ENCODE measurements around the gene FAM120AOS.

The FAM120AOS gene

GRCh38 chr9:93436655-93437407, 16.6 kb downstream of the FAM120AOS start:
- DNase-seq, result no peak

GRCh38 chr9:93436218-93436617, 17.2 kb downstream of the FAM120AOS start:
- DNase-seq, result no peak

DNA sequence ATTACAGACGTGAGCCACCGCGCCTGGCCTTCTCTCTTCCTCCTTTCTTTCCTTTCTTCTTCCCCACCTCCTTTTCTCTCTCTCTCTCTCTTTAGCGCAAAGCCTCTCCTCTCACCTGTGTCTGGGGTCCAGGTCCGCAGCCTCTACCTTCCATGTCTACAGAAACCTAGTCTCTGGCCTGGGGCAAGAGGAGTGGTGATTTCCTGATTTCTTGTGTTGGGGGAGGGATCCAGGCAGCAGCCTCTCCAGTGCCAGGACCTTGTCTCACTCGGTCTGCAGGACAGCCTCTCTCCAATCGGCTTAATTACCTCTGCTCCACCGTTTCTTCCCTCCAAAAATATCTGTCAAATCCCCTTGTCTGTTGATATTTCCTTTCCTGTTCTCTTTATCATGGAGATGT, 18.0 kb downstream of the FAM120AOS start:
- no peak for DNase-seq

DNA sequence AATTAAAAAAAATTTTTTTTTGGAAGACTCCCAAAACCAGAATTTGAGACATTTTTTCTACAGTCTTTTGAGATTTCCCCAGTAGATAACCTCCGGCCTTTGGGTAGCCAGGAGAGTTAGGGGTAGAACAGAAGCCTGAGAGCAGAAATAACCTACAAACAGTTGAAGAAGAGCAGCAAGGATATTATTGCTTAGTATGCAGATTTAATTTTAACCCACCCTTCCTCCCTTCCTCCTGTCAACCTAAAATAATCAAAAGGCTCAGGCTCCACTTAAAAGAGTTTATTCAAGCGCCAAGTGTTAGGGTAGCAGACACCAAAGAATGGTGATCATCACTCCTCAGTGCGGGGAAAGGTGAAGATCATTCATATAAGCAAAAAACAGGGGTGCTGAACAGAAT, 19.3 kb downstream of the FAM120AOS start:
- no peak for DNase-seq

GRCh38 chr9:93432964-93433363, 20.4 kb downstream of the FAM120AOS start:
- DNase-seq, result no peak

- DNase-seq, result no peak
Measured at GRCh38 chr9:93431539-93432105, 21.8 kb downstream of the FAM120AOS start.

DNA sequence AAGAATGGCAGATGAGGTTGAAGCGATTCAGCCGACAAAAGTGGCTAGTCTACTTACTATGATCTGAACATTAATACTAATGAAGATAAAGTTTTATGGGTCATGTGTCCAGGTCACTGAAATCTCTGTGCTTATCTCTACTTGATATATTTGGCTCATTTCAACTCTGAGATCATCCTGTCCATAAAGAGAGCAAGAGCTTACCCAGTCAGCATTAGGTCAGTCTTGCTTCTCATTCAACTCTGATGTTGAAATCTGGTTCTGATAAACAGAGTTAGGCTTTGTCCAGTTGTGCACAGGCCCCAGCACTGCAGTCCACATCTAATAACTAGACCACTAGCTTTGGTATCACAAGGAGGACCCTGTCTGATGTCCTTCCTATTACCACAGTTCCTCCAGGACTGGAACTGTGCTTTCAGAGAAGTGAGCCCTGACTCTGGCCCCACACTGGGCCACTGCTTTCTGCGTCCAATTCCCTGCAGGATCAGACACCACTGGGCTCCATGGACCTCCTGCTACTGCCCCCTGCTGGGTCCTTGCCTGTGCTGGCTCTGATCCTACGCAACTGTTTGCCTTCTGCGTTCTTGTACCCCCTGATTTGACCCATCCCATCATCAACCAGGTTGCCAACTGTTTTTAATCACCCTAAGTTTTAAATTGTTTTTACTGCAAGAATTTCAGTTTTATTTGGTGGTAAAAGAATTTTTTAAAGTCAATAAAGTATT, 25.6 kb downstream of the FAM120AOS start:
- DNase-seq, result no peak

- DNase-seq, result no peak
Measured at GRCh38 chr9:93422977-93423616, 30.3 kb downstream of the FAM120AOS start.

DNA sequence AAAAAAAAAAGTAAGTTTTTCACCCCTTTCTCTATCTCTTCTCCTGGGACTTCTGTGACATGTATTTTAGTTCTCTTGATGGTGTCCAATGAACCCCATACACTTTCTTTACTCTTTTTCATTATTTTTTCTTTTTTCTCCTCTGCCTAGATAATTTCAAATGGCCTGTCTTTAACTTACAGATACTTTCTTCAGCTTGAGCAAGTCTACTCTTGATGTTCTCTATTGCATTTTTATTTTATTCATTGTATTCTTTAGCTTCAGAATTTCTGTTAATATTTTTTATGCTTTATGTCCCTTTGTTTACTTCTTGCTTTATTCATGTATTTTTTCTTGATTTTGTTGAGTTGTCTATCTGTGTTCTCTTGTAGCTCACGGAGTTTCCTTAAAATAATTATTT, 34.4 kb downstream of the FAM120AOS start:
- DNase-seq, result no peak

DNA sequence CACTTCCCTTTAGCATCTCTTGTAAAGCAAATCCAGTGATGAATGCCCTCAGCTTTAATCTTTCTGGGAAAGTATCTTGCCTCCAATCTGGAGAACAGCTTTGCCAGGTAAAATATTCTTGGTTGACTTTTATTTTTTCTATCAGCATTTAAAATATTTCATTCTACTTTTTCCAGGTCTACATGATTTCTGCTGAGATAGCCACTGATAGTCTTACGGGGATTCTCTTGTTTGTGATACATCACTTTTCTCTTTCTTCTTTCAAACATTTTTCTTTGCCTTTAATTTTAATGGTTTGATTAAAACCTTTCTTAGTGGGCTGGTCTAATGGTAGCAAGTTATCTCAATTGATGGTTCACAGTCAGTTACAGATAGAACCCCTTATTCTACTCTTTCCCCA, 35.8 kb downstream of the FAM120AOS start:
- no peak for DNase-seq

GRCh38 chr9:93416530-93417235, 36.7 kb downstream of the FAM120AOS start:
- no peak for DNase-seq

DNA sequence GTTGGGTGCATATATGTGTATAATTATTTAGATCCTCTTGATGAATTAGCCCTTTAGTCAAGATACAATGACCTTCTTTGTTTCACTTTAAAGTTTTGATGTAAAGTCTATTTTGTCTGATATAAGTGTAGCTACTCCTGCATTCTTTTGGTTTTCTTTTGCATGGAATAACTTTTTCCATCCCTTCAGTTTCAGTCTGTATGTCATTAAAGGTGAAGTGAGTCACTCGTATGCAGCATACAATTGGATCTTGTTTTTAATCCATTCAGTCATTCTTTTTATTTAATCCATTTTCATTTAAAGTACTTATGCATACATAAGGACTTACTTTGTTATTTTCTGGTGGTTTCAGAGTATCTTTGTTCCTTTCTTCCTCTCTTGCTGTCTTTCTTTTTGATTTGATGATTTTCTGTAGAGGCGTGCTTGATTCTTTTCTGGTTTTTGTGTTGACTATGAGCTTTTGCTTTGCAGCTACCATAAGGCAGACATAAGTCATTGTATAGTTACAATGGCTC, 38.1 kb downstream of the FAM120AOS start:
- no peak for DNase-seq

DNA sequence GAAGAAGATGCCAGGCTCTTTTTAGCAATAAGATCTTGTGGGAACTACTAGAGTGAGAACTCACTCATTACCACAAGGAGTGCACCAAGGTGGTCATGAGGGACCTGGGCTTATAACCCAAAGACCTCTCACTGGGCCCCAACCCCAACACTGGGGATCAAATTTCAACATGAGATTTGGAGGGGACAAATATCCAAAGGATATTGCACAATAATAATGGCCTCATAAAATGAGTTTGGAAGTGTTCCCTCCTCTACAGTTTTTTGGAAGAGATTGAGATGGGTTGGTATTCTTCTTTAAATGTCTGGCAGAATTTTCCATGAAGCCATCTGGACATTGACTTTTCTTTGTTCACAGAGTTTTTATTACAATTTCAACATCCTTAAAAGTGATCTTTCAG, 39.9 kb downstream of the FAM120AOS start:
- no peak for DNase-seq

DNA sequence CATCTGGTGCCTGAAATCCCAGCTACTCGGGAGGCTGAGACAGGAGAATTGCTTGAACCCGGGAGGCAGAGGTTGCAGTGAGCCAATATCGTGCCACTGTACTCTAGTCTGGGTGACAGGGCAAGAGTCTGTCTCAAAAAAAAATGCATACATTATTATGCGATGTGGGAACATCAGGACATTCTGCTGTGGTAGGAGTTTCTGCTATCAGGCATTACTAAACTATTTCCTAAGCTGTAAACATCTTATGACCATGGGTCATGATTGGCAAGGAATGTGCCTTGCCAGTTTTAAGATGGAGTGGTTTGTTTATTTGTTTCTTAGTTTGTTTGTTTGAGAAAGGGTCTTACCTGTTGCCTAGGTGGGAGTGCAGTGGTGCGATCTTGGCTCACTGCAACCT, 47.0 kb downstream of the FAM120AOS start:
- DNase-seq, result no peak

- DNase-seq, result no peak
Measured at GRCh38 chr9:93398471-93398870, 54.9 kb downstream of the FAM120AOS start.

DNA sequence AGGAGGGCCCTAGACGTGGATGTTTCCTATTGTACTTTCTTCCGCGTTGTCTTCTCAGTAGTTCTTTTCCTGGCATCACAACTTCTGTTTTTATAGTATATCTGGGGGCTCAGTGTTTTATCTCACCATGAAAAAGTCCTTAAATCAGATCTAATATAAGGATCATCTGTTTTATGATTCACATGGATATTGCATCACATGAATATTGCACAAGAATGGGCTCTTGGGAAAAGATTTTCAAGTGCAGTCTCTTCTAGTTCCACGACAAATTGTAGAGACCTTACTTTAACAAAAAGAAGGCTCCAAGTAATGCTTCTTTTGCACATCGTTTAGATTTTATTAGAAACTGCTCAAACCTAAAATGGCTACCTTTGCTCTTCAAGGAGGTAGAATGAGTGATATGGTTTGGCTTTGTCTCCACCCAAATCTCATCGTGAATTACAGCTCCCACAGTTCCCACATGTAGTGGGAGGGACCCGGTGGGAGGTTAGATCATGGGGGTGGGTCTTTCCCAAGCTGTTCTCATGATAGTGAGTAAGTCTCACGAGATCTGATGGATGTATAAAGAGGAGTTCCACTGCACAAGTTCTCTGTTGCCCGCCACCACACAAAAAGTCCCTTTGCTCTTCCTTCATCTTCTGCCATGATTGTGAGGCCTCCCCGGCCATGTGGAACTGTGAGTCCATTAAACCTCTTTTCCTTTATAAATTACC, 55.6 kb downstream of the FAM120AOS start:
- no peak for DNase-seq

Measured in CD4-positive, alpha-beta T cell treated with Interleukin-4 for 1 hour (primary cell).